H1 (cell line): ENCODE results near the gene ABHD10. TPM values are rescaled to one million over a fixed set of nuclear protein-coding genes. Genes with fewer than 3 reads are reported as not detected.

Source experiments
- CTCF ChIA-PET: fragments of 300-600 bp; sonication (Branson Sonifier 250); formaldehyde crosslinking; loops from one replicate; lab custom pipeline; 2021; ENCODE audit not compliant: partially characterized antibody; lab: Charles Lee
- POLR2A ChIA-PET: fragments of 300-600 bp; sonication (Branson Sonifier 250); formaldehyde crosslinking; loops from one replicate; lab custom pipeline; 2021; ENCODE audit warnings: inconsistent platforms; ENCODE audit not compliant: partially characterized antibody; lab: Charles Lee
- DNase-seq, 2 experiments: peaks; one replicate each; pipeline versions ENCODE4 v3.0.0 to v3.0.0-alpha.2; 2010 to 2022; ENCODE audit warnings: low spot score in 2 of 2, low read depth in 1 of 2, mixed read lengths in 1 of 2
- FAIRE-seq: peaks from 2 replicates; lab custom pipeline; 2011; peaks lifted over from hg19 to GRCh38; lab: Jason Lieb, UNC
- H2AFZ ChIP-seq: 2 replicates; pipeline ENCODE4 v1.8.1; 2012; ENCODE audit warnings: low read length, inconsistent platforms
- H2AK5ac ChIP-seq: 2 replicates; pipeline ENCODE4 v1.6.1; 2013; ENCODE audit warnings: low read depth, low read length
- H2BK120ac ChIP-seq: replicated peaks from 2 replicates; pipeline ENCODE3; 2013; ENCODE audit warnings: low read depth, low read length, inconsistent platforms
- H2BK12ac ChIP-seq: 2 replicates; pipeline ENCODE4 v1.6.1; 2013; ENCODE audit warnings: low read depth, low read length
- H2BK15ac ChIP-seq: 2 replicates; pipeline ENCODE4 v1.6.1; 2013; ENCODE audit warnings: low read length
- H2BK20ac ChIP-seq: 2 replicates; pipeline ENCODE4 v1.6.1; 2013; ENCODE audit warnings: low read length
- H2BK5ac ChIP-seq: 2 replicates; pipeline ENCODE4 v1.6.1; 2013; ENCODE audit warnings: low read depth, low read length
- H3K14ac ChIP-seq: 2 replicates; pipeline ENCODE4 v1.6.1; 2013; ENCODE audit warnings: inconsistent platforms; ENCODE audit not compliant: insufficient read length
- H3K18ac ChIP-seq: 2 replicates; pipeline ENCODE4 v1.6.1; 2013; ENCODE audit warnings: low read length; ENCODE audit errors: extremely low read depth
- H3K23ac ChIP-seq: 2 replicates; pipeline ENCODE4 v1.6.1; 2013; ENCODE audit warnings: inconsistent platforms; ENCODE audit not compliant: insufficient read length
- H3K23me2 ChIP-seq: 2 replicates; pipeline ENCODE4 v1.6.1; 2013; ENCODE audit warnings: low read depth, low read length
- H3K27ac ChIP-seq: 2 replicates; pipeline ENCODE4 v1.6.1; 2011; ENCODE audit warnings: low read depth, low read length, inconsistent platforms
- H3K27me3 ChIP-seq, 4 experiments: replicated peaks in 1 of 4; 1 replicate in 1 of 4; 2 replicates in 3 of 4; pipeline versions ENCODE4 v1.6.1 to v1.8.1; 2011 to 2013; ENCODE audit warnings: low read length in 3 of 4, mild to moderate bottlenecking in 3 of 4, inconsistent platforms in 2 of 4, mixed read lengths in 2 of 4, moderate library complexity in 1 of 4; ENCODE audit not compliant: control insufficient read depth in 3 of 4, insufficient read depth in 3 of 4; ENCODE audit errors: extremely low read depth in 1 of 4
- H3K36me3 ChIP-seq, 4 experiments: 2 replicates each; pipeline versions ENCODE4 v1.6.1 to v1.8.1; 2011 to 2013; ENCODE audit warnings: mild to moderate bottlenecking in 4 of 4, low read length in 3 of 4, moderate library complexity in 2 of 4, control low read depth in 1 of 4, inconsistent platforms in 1 of 4; ENCODE audit not compliant: insufficient read depth in 4 of 4, control insufficient read depth in 2 of 4
- H3K4ac ChIP-seq: replicated peaks from 2 replicates; pipeline ENCODE3; 2013; ENCODE audit warnings: low read length, low read depth, mixed read lengths, inconsistent platforms; ENCODE audit not compliant: insufficient read length
- H3K4me1 ChIP-seq, 4 experiments: replicated peaks in 1 of 4; 1 replicate in 1 of 4; 2 replicates in 3 of 4; pipeline versions ENCODE4 v1.6.1 to v1.8.1; 2011 to 2013; ENCODE audit warnings: low read length in 3 of 4, inconsistent platforms in 2 of 4, mixed read lengths in 1 of 4; ENCODE audit not compliant: insufficient read depth in 4 of 4, control insufficient read depth in 3 of 4
- H3K4me2 ChIP-seq, 2 experiments: 2 replicates each; pipeline versions ENCODE4 v1.6.1 to v1.8.1; 2011 to 2013; ENCODE audit warnings: low read depth in 2 of 2, low read length in 2 of 2, control low read depth in 1 of 2, inconsistent platforms in 1 of 2, mild to moderate bottlenecking in 1 of 2; ENCODE audit not compliant: insufficient read depth in 1 of 2
- H3K4me3 ChIP-seq, 4 experiments: fragments of 200-600, 300-600 bp in 1 of 4; sonication (generic), shearing (Covaris generic), sonication (Bioruptor Twin) in 1 of 4; 2 replicates each; pipeline versions ENCODE4 v1.5.1 to v1.8.1; 2011 to 2016; ENCODE audit warnings: low read length in 4 of 4, low read depth in 3 of 4, control low read depth in 2 of 4, inconsistent platforms in 2 of 4, mild to moderate bottlenecking in 2 of 4, mixed read lengths in 1 of 4, moderate library complexity in 1 of 4; ENCODE audit not compliant: insufficient read depth in 2 of 4; ENCODE audit errors: extremely low read depth in 1 of 4
- H3K56ac ChIP-seq: replicated peaks from 2 replicates; pipeline ENCODE3; 2013; ENCODE audit warnings: low read depth, mild to moderate bottlenecking, mixed read lengths, low read length, inconsistent platforms; ENCODE audit not compliant: insufficient read length
- H3K79me1 ChIP-seq: 2 replicates; pipeline ENCODE4 v1.6.1; 2013; ENCODE audit warnings: low read depth, low read length, control low read depth
- H3K79me2 ChIP-seq, 2 experiments: 2 replicates each; pipeline versions ENCODE4 v1.6.1 to v1.8.1; 2012 to 2013; ENCODE audit warnings: low read length in 2 of 2, mild to moderate bottlenecking in 2 of 2, inconsistent platforms in 1 of 2; ENCODE audit not compliant: insufficient read depth in 2 of 2, control insufficient read depth in 1 of 2
- H3K9ac ChIP-seq, 4 experiments: replicated peaks in 1 of 4; 1 replicate in 1 of 4; 2 replicates in 3 of 4; pipeline versions ENCODE4 v1.6.1 to v1.8.1; 2011 to 2013; ENCODE audit warnings: low read depth in 3 of 4, low read length in 3 of 4, control low read depth in 2 of 4, mild to moderate bottlenecking in 2 of 4, moderate library complexity in 2 of 4, inconsistent platforms in 1 of 4; ENCODE audit errors: extremely low read depth in 1 of 4
- H3K9me3 ChIP-seq, 2 experiments: 2 replicates each; pipeline versions ENCODE4 v1.6.1 to v1.8.1; 2012 to 2013; ENCODE audit warnings: mild to moderate bottlenecking in 2 of 2, moderate library complexity in 2 of 2, control low read depth in 1 of 2, inconsistent platforms in 1 of 2, low read depth in 1 of 2, low read length in 1 of 2, mixed read lengths in 1 of 2; ENCODE audit not compliant: insufficient read depth in 2 of 2
- H4K20me1 ChIP-seq, 2 experiments: replicated peaks in 1 of 2; 2 replicates each; pipeline versions ENCODE3 to v1.8.1; 2011 to 2013; ENCODE audit warnings: inconsistent platforms in 2 of 2, low read length in 2 of 2, mild to moderate bottlenecking in 1 of 2; ENCODE audit not compliant: insufficient read depth in 2 of 2, control insufficient read depth in 1 of 2
- H4K5ac ChIP-seq: 2 replicates; pipeline ENCODE4 v1.6.1; 2013; ENCODE audit warnings: low read length, low read depth, mixed read lengths, inconsistent platforms; ENCODE audit not compliant: insufficient read length
- H4K8ac ChIP-seq: 2 replicates; pipeline ENCODE4 v1.8.0; 2013; ENCODE audit warnings: mild to moderate bottlenecking, moderate library complexity, low read length, inconsistent platforms; ENCODE audit not compliant: insufficient read depth; ENCODE audit errors: extremely low read depth
- H4K91ac ChIP-seq: replicated peaks from 2 replicates; pipeline ENCODE3; 2013; ENCODE audit warnings: low read length, mixed read lengths, inconsistent platforms; ENCODE audit not compliant: insufficient read length
- ASH2L ChIP-seq: fragments of 200-600, 300-600 bp; sonication (generic); IDR thresholded peaks from one replicate; pipeline ENCODE4 v1.7.1; 2017; ENCODE audit warnings: low read length
- BCL11A ChIP-seq, 2 experiments: IDR thresholded peaks; one replicate each; pipeline ENCODE4 v1.6.1; 2011; ENCODE audit warnings: low read depth in 2 of 2, low read length in 2 of 2, mild to moderate bottlenecking in 2 of 2
- CEBPB ChIP-seq: IDR thresholded peaks from 2 replicates; pipeline ENCODE4 v1.6.1; 2012; ENCODE audit warnings: low read depth, low read length
- CHD1 ChIP-seq: IDR thresholded peaks from 2 replicates; pipeline ENCODE4 v1.6.1; 2012; ENCODE audit warnings: low read depth, low read length, improper control_type of control experiment
- CHD2 ChIP-seq: IDR thresholded peaks from 2 replicates; pipeline ENCODE4 v1.6.1; 2012; ENCODE audit warnings: low read length, improper control_type of control experiment
- RAD21 ChIP-seq, 2 experiments: IDR thresholded peaks in 1 of 2; conservative IDR thresholded peaks in 1 of 2; 2 replicates each; pipeline ENCODE4 v1.6.1; 2011; ENCODE audit warnings: low read depth in 2 of 2, low read length in 2 of 2, improper control_type of control experiment in 1 of 2, inconsistent platforms in 1 of 2, mild to moderate bottlenecking in 1 of 2, moderate library complexity in 1 of 2
- RFX5 ChIP-seq: IDR thresholded peaks from 2 replicates; pipeline ENCODE4 v1.6.1; 2011; ENCODE audit warnings: low read depth, low read length, improper control_type of control experiment, borderline replicate concordance
- RXRA ChIP-seq: IDR thresholded peaks from 2 replicates; pipeline ENCODE4 v1.6.1; 2011; ENCODE audit warnings: low read depth, mild to moderate bottlenecking, low read length, moderate library complexity; ENCODE audit not compliant: insufficient read depth
- SUZ12 ChIP-seq: fragments of 200-600 bp; sonication (generic); IDR thresholded peaks from 2 replicates; pipeline ENCODE4 v1.6.1; 2012; ENCODE audit warnings: mild to moderate bottlenecking, inconsistent platforms, low read length, moderate library complexity, mixed read lengths
- TEAD4 ChIP-seq: IDR thresholded peaks from 2 replicates; pipeline ENCODE4 v1.6.1; 2012; ENCODE audit warnings: low read depth, low read length, inconsistent platforms, mixed read lengths
- ZNF274 ChIP-seq: IDR thresholded peaks from 2 replicates; pipeline ENCODE4 v1.7.0; 2012; ENCODE audit warnings: low read length, borderline replicate concordance; ENCODE audit errors: extremely low read depth
- WGBS, 2 experiments: shearing (Covaris generic) in 1 of 2; methylation state at CpG; one replicate each; pipeline versions ENCODE4 v1.1.6 to v1.1.7; 2013 to 2015; ENCODE audit warnings: low lambda C conversion rate in 2 of 2, mixed read lengths in 2 of 2, inconsistent platforms in 1 of 2, low coverage in 1 of 2, missing lambda C conversion rate in 1 of 2; ENCODE audit not compliant: insufficient replicate concordance in 2 of 2, insufficient coverage in 1 of 2, insufficient read length in 1 of 2; ENCODE audit errors: extremely low coverage in 1 of 2, missing lambda C conversion rate in 1 of 2; 5-methylcytosine and 5-hydroxymethylcytosine counted together
- polyA plus RNA-seq, 7 experiments: library from polyadenylated mRNA; depleted of rRNA in 3 of 7; stranded (reverse) in 5 of 7; unstranded in 2 of 7; fragments of >200 nt in 5 of 7; fragments of 200-250 nt in 2 of 7; gene quantifications; 1 replicate in 5 of 7; 2 replicates in 1 of 7; 4 replicates in 1 of 7; pipeline versions ENCODE4 v1.2.1 to v1.2.3, GENCODE V29; 2011 to 2013; ENCODE audit warnings: missing spikeins in 2 of 7, mixed read lengths in 2 of 7
- total RNA-seq: library from RNA; stranded (reverse); fragmentation: NEBNext Ultra II Directional; extraction: Animal tissue kit (Norgen Biotek cat#: 25700); gene quantifications from 2 replicates; pipeline ENCODE4 v1.2.1, GENCODE V29; 2021

The ABHD10 gene
- total and polyA plus RNA-seq, 2 of the 8 experiments (the other 6 are each of a cell fraction or from before 2014, with no cell fraction given), result 10.9 to 24.6 TPM

GRCh38 chr3:111967651-111968274 is 11.1 kb upstream of the ABHD10 start:
- Histone ChIP-seq H3K79me2 (no peaks in the 10 kb centered on the region), H3K79me1 (no peaks in the 10 kb centered on the region), H4K20me1 (no peaks in the 10 kb centered on the region), H2BK15ac (no peak overlapping the region), H3K56ac (no peak overlapping the region), H3K23me2 (no peaks in the 10 kb centered on the region; the same call in 1 of the 2 replicates), H3K4me3 (no peak overlapping the region), H3K4ac (no peak overlapping the region), H3K27ac (no peak overlapping the region), H3K9me3 (no peaks in the 10 kb centered on the region), H4K5ac (no peak overlapping the region), H3K36me3 (no peaks in the 10 kb centered on the region), H3K9ac (no peak overlapping the region), H2AFZ (no peak overlapping the region), H3K14ac (no peak overlapping the region), H3K4me2 (no peak overlapping the region), H2BK5ac (no peak overlapping the region), H2BK120ac (no peak overlapping the region), H4K91ac (no peak overlapping the region), H3K18ac (no peak overlapping the region), H3K23ac (no peak overlapping the region), H3K4me1 (no peaks in the 10 kb centered on the region), H2BK12ac (no peak overlapping the region), H2AK5ac (no peak overlapping the region), H3K27me3 (no peaks in the 10 kb centered on the region), H4K8ac (no peak overlapping the region), H2BK20ac (no peak overlapping the region)
- 24% methylated on average over 8 of the region's 8 CpGs; no CpG with 5 or more reads in 1 of the 2 experiments for WGBS, 2 experiments
- POLR2A ChIA-PET, result interaction anchor here (0.6 to 2.9 kb wide), 4 partner anchors 9 to 220 kb away, joined by 4 to 12 read pairs (median 4); partner anchors contain the start of gene ABHD10
- FAIRE-seq (peak; percentile 89), DNase-seq (peak; percentile 58 to 93)
- CTCF ChIA-PET, result interaction anchor here (0.5 to 15.1 kb wide), 39 partner anchors 11 to 368 kb away, joined by 3 to 258 read pairs (median 4); partner anchors contain the start of genes ABHD10 and PHLDB2
- TF ChIP-seq TEAD4, result no peak
- TF ChIP-seq SUZ12, result no peak
- peak; percentile 95 to 98 for TF ChIP-seq RAD21 (IDR thresholded peaks at IDR 0.05 in 1 of 2, conservative IDR thresholded peaks at IDR 0.05 in 1 of 2; ENCODE audit: low read depth in 2 of 2, low read length in 2 of 2)
- TF ChIP-seq CHD2, result no peak
- no peak for TF ChIP-seq RXRA
- TF ChIP-seq ZNF274, result no peak
- TF ChIP-seq CHD1, result no peak
- no peak for TF ChIP-seq ASH2L
- no peak for TF ChIP-seq RFX5
- TF ChIP-seq BCL11A (IDR thresholded peaks at IDR 0.05; ENCODE audit: low read depth in 2 of 2, low read length in 2 of 2), result no peak
- TF ChIP-seq CEBPB, result no peak
